T47D (cell line): Measurements from ENCODE around the gene MED10.
"Not testable (repeated sequence)": the region's sequence is repeated elsewhere in the genome, so short reads cannot be mapped to it uniquely, and the experiment has no call there.

Experiments
- DNase-seq, 2 experiments: peaks; one replicate each; pipeline versions ENCODE4 v3.0.0 to v3.0.0-alpha.2; 2011 to 2012; ENCODE audit warnings: low read depth in 1 of 2, low spot score in 1 of 2
- JUND ChIP-seq: IDR thresholded peaks from 2 replicates; pipeline ENCODE4 v1.6.1; 2012; ENCODE audit warnings: low read depth
- in situ Hi-C: cut with HindIII; loops from 2 replicates; pipeline ENCODE4 v1.10.0; 2016; ENCODE audit warnings: low sequenced_read_pairs, low pct_unique_long_range_greater_than_20kb

MED10 gene

DNA sequence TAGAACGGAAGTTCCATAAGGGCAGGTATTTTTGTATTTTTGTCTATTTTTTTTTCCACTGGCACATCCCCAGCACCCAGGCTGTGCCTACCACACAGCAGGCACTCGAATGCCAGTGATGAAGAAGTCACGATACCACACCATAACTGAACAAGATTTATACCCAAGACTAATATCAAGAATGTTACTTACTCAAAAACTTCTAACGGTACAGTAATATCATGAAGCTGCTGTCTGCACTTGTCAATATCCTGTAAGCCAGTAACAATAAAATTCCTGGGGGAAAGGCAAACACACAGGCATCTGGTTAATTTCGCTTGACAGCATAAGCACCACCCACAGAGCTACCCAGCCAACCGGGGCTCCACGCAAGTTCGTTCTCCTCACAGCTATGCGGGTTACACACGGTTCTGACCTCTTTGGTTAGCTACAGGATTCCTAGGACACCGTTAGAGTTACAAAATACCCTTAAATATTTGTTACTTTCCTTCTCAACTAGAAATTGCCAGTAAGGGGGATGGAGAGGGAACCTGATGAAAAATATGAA, 1.3 kb downstream of the MED10 start:
- in situ Hi-C loops: no loop called here
- TF ChIP-seq JUND: no peak
- DNase-seq: no peak

DNA sequence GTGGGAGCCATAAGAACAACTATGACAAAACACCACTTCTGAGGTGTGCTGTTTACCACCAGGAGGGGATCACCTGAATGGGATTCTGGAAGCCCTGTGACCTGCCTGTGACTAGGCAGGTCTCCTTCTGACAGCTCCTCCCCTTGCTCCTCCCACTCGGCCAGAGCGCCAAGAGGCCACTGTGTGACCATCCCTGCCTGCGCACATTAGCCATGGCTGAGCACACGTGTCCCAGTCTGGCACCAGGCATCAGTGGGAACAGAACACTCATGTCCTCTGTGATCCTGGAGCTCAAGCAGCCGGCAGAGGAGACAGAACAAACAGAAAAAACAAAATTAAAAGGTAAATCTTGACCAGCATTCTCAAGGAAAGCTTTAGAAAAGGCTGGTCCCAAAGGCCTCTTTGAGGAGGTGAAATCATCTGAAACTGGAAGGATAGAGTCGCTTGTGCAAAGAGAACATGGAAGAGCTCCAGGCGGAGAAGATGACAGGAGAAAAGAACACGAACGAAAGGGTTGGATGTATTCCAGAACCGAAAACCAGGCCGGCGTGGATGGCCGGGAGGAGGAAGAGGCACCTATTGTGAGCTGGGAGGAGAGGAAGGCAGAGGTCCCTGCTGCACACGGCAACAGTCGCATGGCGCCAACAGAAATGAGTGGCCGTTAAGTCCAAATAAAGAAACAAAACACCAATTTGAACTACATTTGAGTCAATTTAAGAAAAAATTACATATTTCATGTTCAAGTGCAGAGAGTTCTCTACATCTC, 5.1 kb downstream of the MED10 start:
- in situ Hi-C loops: no loop called here
- DNase-seq: no peak
- TF ChIP-seq JUND: no peak

DNA sequence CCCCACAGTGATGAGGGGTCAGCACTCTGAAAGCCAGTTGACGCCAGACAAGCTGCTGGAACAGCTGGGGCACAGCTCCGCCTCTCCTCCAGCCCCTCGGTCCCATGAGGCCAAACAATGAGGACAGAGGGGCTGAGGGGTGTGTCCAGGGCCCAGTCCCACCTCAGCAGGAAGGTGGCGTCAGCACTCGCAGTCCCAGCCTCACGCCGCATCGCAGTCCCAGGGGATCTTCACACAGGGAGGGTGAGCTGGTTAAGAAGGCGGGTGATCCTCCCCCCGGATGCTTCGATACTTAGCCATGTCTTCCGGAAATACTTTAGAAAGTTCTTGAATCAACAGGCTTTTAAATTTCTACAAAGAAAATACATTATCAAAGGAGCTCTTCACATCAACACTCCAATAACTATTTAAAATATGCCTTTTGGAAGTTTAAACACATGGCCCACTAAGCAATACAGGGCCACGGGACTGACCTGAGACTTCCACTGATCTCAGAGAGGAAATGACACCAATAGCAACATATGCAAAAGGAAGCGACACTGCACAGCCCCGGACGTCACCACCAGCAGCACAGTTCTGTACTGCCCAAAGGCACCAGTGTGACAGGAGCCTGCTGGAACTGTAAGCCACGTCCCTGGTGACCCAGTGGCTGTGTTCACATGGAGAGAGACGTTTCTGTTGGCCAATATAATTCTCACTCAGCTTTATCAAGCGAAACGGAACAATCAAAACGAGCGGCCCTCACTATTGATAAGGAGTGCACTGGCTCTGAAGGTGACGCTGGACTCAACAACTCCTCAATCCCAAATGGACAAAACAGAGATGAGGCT, 5.9 kb downstream of the MED10 start:
- TF ChIP-seq JUND: no peak
- in situ Hi-C loops: no loop called here
- no peak for DNase-seq

DNA sequence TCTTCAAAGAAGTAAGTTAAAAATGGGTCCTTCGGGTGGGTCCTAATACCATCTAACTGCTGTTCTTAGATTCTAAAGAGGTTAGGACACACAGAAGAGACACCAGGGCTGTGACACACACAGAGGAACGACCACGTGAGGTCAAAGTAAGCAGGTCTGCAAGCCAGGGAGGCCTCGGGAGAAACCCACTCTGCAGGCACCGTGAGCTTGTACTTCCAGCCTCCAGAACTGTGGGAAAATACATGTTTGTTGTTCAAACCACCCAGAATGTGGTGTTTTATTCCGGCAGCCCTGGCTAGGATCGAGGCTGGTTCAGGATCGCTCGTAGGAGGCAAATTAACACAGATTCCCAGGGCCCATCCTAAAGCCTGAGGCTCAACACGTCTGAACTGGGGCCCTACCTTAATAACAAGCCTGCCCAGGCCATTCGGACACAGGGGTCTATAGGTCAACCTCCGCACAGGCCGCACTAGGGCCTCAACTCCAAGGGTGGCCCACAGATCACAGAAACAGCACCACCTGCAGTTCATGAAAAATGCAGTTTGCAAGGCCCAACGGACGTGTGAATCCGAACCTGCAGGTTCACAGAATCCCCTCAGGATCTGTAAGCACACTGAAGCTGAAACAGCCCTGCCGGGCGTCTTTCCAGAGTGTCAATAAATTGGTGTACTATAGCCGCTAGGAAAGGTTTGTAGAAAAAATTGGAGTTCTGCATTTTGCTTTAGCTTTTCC, 7.1 kb downstream of the MED10 start:
- no peak for DNase-seq
- TF ChIP-seq JUND: no peak
- in situ Hi-C loops: no loop called here

DNA sequence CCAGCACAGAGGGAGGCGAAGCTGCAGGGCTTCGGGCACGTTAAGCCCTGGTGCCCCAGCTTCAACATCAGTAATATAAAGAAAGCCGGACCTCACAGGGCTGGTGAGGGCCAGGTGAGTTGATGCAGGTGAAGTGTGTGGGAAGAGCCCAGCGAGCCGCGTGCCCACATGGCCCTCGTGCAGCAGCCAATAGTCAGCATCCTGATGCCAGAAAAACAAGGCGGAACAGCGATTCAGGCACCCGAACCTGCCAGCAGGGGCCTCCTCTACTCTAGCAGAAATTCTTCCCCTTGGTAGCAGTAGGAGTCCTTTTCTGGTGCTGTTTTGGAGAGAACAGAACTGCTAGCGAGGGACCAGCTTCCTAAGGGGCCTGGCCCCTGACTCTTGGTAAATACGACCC, 7.8 kb downstream of the MED10 start:
- in situ Hi-C loops: no loop called here
- TF ChIP-seq JUND: no peak
- DNase-seq: no peak

DNA sequence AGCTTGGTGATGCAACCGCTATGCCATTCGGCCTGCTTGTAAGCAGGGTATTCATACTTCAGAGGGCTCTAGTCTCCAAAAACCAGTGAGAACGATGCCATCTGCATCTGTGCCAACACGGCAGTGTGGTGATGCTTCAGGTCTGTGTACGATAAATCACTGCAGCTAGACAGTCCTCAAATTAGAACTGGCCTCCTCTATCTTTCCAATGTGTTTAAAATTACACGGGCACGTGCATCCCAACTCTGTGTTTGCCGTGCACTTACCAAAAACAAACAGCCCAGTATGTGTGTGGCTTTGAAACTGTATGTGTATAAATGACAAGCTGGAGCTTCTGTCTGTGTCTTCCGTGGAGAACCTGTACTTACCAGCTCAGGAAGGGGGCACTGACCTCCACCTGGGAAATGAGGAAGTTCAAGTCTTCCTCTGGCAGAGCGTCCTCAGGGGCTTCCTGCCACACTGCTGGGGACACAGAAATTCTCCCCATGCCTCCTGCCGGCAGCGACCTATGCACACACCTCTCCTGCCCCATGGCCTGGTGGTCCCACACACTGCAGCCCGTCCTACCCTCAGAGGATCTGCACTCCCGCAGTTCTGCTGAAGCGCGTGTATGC, 12.3 kb downstream of the MED10 start:
- TF ChIP-seq JUND: no peak
- DNase-seq: no peak
- in situ Hi-C loops: no loop called here

DNA sequence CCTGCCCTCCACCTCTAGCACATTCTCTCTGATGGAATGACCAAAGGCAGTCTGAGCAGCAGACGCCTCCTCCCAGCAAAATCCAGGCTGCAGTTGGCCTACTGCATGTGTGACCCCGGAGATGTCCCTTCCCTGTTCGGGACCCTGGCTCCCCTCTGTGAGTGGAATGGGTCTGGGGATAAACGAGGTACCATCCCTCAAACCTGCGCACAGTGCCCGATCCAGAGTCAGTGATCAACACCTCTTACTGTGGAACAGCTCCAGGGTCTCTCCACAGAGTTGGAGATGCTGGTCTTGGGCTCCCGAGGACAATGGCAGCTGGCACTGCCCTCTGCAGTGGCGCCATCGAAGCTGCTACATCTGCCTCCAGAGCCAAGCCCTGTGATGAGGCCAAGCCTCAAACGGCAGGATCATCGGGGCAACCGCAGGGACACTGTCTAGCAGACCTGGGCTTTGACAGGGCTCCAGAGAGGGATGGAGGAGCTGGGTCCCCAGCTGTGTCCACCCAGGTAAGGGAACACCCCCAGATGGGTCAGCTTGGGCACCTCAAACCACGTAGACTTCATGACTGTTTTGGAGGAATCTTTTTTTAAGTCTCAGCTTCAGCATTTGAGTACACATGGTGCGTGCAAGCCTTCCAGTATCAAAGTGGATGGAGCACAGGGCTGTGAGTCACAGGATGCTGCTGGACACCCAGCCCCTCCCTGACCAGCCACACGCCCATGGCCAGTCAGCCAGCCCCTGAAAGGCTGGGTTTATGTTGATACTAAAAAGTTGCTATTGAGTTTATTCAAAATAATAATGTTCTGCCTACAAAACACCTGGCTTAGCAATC, 13.0 kb downstream of the MED10 start:
- in situ Hi-C loops: no loop called here
- no peak for TF ChIP-seq JUND
- DNase-seq: no peak

DNA sequence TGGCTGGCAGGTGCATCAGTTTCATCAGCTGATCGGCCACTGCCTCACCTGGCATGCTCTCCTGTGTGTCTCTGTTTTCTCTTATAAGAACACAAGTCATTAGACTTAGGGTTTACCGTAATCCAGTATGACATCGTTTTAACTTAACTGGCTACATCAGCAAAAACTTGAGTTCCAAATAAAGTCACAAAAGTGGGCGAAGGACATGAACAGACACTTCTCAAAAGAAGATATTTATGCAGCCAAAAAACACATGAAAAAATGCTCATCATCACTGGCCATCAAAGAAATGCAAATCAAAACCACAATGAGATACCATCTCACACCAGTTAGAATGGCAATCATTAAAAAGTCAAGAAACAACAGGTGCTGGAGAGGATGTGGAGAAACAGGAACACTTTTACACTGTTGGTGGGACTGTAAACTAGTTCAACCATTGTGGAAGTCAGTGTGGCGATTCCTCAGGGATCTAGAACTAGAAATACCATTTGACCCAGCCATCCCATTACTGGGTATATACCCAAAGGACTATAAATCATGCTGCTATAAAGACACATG, 14.8 kb downstream of the MED10 start:
- DNase-seq, in situ Hi-C loops: not testable (repeated sequence)

DNA sequence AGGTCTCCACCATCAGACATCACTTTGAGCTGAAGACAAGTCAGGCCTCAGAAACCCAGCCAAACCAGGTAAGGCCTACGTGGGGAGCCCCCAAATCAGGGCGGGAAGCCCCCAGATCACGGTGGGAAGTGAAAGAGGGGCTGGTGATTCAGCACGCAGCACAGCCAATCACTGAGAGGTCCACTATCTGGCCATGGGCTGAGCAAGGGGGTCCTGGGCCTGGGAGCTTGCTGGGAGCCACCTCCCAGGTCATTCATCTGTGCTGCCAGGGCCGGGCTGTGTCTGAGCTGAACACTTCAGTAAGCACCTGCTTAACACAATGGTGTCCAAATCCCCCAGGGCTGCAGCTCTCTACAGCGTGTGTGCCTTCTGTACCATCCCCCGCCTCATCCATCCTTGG, 15.5 kb downstream of the MED10 start:
- in situ Hi-C loops: no loop called here
- TF ChIP-seq JUND: no peak
- DNase-seq: no peak

DNA sequence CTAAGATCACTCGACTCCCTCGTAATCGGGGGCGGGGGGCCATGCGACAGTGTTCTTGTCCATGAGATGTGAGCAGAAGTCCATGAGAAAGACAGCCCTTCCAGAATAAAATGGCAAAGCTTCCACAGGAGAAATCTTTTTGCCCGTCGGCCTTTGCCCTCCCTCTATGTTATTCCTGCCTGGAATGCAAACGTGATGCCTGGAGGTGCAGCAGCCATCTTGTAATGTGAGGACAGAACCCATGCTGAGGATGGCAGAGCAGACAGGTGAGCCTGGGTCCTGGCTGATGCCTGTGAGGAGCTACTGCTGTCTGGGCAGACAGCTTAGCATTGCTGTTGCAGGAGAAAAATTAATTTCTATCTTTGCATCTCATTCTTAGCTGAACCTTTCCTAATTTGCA, 17.2 kb downstream of the MED10 start:
- no peak for DNase-seq
- no peak for TF ChIP-seq JUND
- in situ Hi-C loops: no loop called here

DNA sequence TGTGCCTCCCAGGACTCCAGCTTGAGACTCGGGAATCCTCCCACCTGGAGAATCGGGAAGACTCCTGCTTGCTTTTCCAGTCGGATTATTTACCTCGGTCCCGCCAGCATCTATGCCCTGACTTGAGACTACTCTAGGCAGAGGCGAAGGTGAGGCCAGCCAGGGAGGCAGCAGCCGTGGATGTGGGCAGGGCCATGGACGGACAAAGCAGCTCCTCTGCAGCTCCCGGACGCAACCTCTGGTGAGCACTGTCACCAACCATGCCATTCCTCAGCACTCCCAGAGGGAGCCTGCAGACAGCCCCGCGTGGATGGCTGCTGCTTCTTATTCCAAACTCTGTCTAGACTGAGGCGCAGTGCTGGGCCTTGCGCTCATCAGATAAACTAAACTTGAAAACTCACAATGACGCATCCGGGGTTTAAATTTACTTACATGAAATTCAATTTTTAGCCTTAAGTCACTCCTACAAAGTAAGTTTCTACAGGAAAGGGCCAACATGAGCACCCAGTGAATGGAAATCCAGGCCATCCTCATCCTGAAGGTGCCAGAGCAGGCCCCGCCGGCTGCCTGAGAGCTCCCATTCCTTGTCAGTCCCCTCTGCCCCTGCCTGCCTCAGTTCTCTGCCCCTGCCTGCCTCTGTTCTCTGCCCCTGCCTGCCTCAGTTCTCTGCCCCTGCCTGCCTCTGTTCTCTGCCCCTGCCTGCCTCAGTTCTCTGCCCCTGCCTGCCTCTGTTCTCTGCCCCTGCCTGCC, 17.8 kb downstream of the MED10 start:
- in situ Hi-C loops: no loop called here
- DNase-seq: no peak

More for the DNA sequence above, 17.8 kb downstream of the MED10 start:
- no peak for TF ChIP-seq JUND
